B cell (primary cell): ENCODE measurements around the gene LARGE1. TPM values are rescaled to one million over a fixed set of nuclear protein-coding genes. Genes with fewer than 3 reads are reported as not detected.

Experiments
- ATAC-seq: fragments of 200-7000 bp; cut with Tn5 transposase; one replicate; pipeline ENCODE4 v1.10.0; 2021; ENCODE audit warnings: low read depth, mild to moderate bottlenecking, moderate number of reproducible peaks, moderate library complexity
- CTCF ChIA-PET: fragments of 350-600 bp; sonication (Branson Sonifier 250); formaldehyde crosslinking; loops from one replicate; lab custom pipeline; 2021; ENCODE audit warnings: antibody characterized with exemption, inconsistent platforms; lab: Charles Lee
- POLR2A ChIA-PET: fragments of 350-600 bp; sonication (Branson Sonifier 250); formaldehyde crosslinking; loops from one replicate; lab custom pipeline; 2021; ENCODE audit warnings: antibody characterized with exemption; lab: Charles Lee
- DNase-seq: peaks from one replicate; pipeline ENCODE4 v3.0.0; 2013
- H2AFZ ChIP-seq: 2 replicates; pipeline ENCODE4 v1.6.1; 2012; ENCODE audit warnings: mild to moderate bottlenecking, low read depth, low read length; ENCODE audit not compliant: insufficient read depth, poor library complexity, severe bottlenecking
- H3K27ac ChIP-seq, 2 donors: 1 replicate in 1 of 2; 2 replicates in 1 of 2; pipeline ENCODE4 v1.5.1; 2012 to 2013; ENCODE audit warnings: low read length in 2 of 2, mild to moderate bottlenecking in 2 of 2, moderate library complexity in 1 of 2
- H3K27me3 ChIP-seq, 4 experiments: fragments of 200-600 bp in 1 of 4; sonication (generic) in 1 of 4; replicated peaks in 1 of 4; 1 replicate in 2 of 4; 2 replicates in 2 of 4; pipeline versions ENCODE4 v1.6.1 to v1.7.0; 2013 to 2016; ENCODE audit warnings: low read length in 3 of 4, mild to moderate bottlenecking in 2 of 4, mixed read lengths in 1 of 4, moderate library complexity in 1 of 4; ENCODE audit not compliant: insufficient read depth in 4 of 4, control insufficient read depth in 3 of 4; ENCODE audit errors: control extremely low read depth in 1 of 4
- H3K36me3 ChIP-seq, 2 experiments: replicated peaks in 1 of 2; 1 replicate in 1 of 2; 2 replicates in 1 of 2; pipeline versions ENCODE4 v1.6.1 to v1.7.1; 2013; ENCODE audit warnings: low read length in 1 of 2; ENCODE audit not compliant: insufficient read depth in 2 of 2, control insufficient read depth in 1 of 2; ENCODE audit errors: control extremely low read depth in 1 of 2, extremely low read depth in 1 of 2
- H3K4me1 ChIP-seq, 2 donors: fragments of 200-600 bp in 1 of 2; sonication (generic) in 1 of 2; 1 replicate in 1 of 2; 2 replicates in 1 of 2; pipeline versions ENCODE4 v1.5.1 to v1.6.1; 2013 to 2017; ENCODE audit warnings: low read length in 2 of 2; ENCODE audit not compliant: control insufficient read depth in 2 of 2, insufficient read depth in 2 of 2
- H3K4me2 ChIP-seq: replicated peaks from 2 replicates; pipeline ENCODE3; 2012; ENCODE audit warnings: mild to moderate bottlenecking, low read depth, low read length; ENCODE audit not compliant: poor library complexity, severe bottlenecking
- H3K4me3 ChIP-seq, 5 experiments: fragments of 200-600 bp in 1 of 5; sonication (generic) in 1 of 5; 1 replicate in 3 of 5; 2 replicates in 2 of 5; pipeline versions ENCODE4 v1.5.1 to v1.7.0; 2011 to 2016; ENCODE audit warnings: low read length in 4 of 5, mild to moderate bottlenecking in 4 of 5, low read depth in 2 of 5, control low read depth in 1 of 5, moderate library complexity in 1 of 5; ENCODE audit not compliant: insufficient read depth in 1 of 5; ENCODE audit errors: control extremely low read depth in 1 of 5, extremely low read depth in 1 of 5
- H3K79me2 ChIP-seq: fragments of 200-600 bp; sonication (generic); one replicate; pipeline ENCODE4 v1.6.0; 2016; ENCODE audit warnings: low read length; ENCODE audit not compliant: control insufficient read depth, insufficient read depth
- H3K9ac ChIP-seq: fragments of 200-600 bp; sonication (generic); 2 replicates; pipeline ENCODE4 v1.6.1; 2017; ENCODE audit warnings: mild to moderate bottlenecking, low read length, moderate library complexity
- H3K9me3 ChIP-seq, 3 donors: one replicate each; pipeline versions ENCODE4 v1.6.1 to v1.7.1; 2013; ENCODE audit warnings: low read length in 2 of 3; ENCODE audit not compliant: control insufficient read depth in 2 of 3, insufficient read depth in 1 of 3; ENCODE audit errors: control extremely low read depth in 1 of 3
- H4K20me1 ChIP-seq: 2 replicates; pipeline ENCODE4 v1.6.0; 2012; ENCODE audit warnings: mild to moderate bottlenecking, low read length; ENCODE audit not compliant: insufficient read depth, control insufficient read depth, poor library complexity, severe bottlenecking
- H3K27ac Mint-ChIP-seq: one replicate; pipeline ENCODE4 v1.8.0; 2021; ENCODE audit warnings: mixed read lengths
- H3K27me3 Mint-ChIP-seq: one replicate; pipeline ENCODE4 v1.8.0; 2021; ENCODE audit warnings: mixed read lengths
- H3K4me1 Mint-ChIP-seq: one replicate; pipeline ENCODE4 v1.8.0; 2021; ENCODE audit warnings: mixed read lengths
- H3K4me3 Mint-ChIP-seq: one replicate; pipeline ENCODE4 v1.8.0; 2021; ENCODE audit warnings: mixed read lengths
- H3K9me3 Mint-ChIP-seq: one replicate; pipeline ENCODE4 v1.8.0; 2022; ENCODE audit warnings: mixed read lengths; ENCODE audit not compliant: insufficient read depth
- CTCF ChIP-seq: fragments of 200-600 bp; IDR thresholded peaks from one replicate; pipeline ENCODE4 v1.8.0; 2022; ENCODE audit warnings: antibody characterized with exemption, mild to moderate bottlenecking
- EZH2 ChIP-seq: IDR thresholded peaks from 2 replicates; pipeline ENCODE4 v1.6.1; 2012; ENCODE audit warnings: borderline replicate concordance, low read depth, mild to moderate bottlenecking, moderate library complexity, low read length; ENCODE audit not compliant: insufficient read depth, poor library complexity, severe bottlenecking
- WGBS: methylation state at CpG from one replicate; pipeline ENCODE4 v1.1.5; 2013; ENCODE audit warnings: missing lambda C conversion rate; ENCODE audit not compliant: insufficient coverage; 5-methylcytosine and 5-hydroxymethylcytosine counted together
- intact Hi-C: fragments of 100-400 bp; cut with micrococcal nuclease; formaldehyde crosslinking; loops from one replicate; pipeline ENCODE4 v1.10.0; 2022
- polyA plus RNA-seq: library from polyadenylated mRNA; depleted of rRNA; stranded (reverse); fragments of >200 nt; gene quantifications from 2 replicates; pipeline ENCODE4 v1.2.3, GENCODE V29; 2012
- total RNA-seq, 2 donors: library from RNA; stranded (reverse); fragments of 120-200 nt in 1 of 2; gene quantifications; 1 replicate in 1 of 2; 2 replicates in 1 of 2; pipeline versions ENCODE4 v1.2.3 to v1.2.4, GENCODE V29; 2013 to 2022

LARGE1 gene
- total and polyA plus RNA-seq, 2 donors (not counting 1 experiment from before 2014, with no cell fraction given), result 20.7 to 82.0 TPM

- H3K27ac ChIP-seq, result no peak overlapping the region
- ChIA-PET POLR2A (no interaction called here), CTCF (interaction anchor here (1.4 kb wide), 1 partner anchor 23 kb away, joined by 4 read pairs; no protein-coding TSS in a partner anchor)
- intact Hi-C loops, result no loop called here
- no peaks in the 10 kb centered on the region for H3K79me2 ChIP-seq
- Mint-ChIP-seq H3K9me3 (no peaks in the 10 kb centered on the region), H3K27ac (no peak overlapping the region), H3K4me1 (peaks cover 19% of the 10 kb centered on the region), H3K27me3 (no peaks in the 10 kb centered on the region), H3K4me3 (no peak overlapping the region)
- H3K27me3 ChIP-seq, result no peaks in the 10 kb centered on the region
- TF ChIP-seq EZH2 (no peak), CTCF (no peak)
- no peaks in the 10 kb centered on the region for H3K9me3 ChIP-seq
- H4K20me1 ChIP-seq, result peaks cover 9% of the 10 kb centered on the region
- no peak overlapping the region for H3K9ac ChIP-seq
- no peak overlapping the region for H3K4me3 ChIP-seq
- no peak overlapping the region for H2AFZ ChIP-seq
- no peaks in the 10 kb centered on the region for H3K36me3 ChIP-seq
- H3K4me1 ChIP-seq, result peaks cover 3 to 12% of the 10 kb centered on the region in 2 donors
- no peak for ATAC-seq
- no peak overlapping the region for H3K4me2 ChIP-seq
- no peak for DNase-seq
- 100% methylated on average over 5 of the region's 5 CpGs for WGBS
Observed at GRCh38 chr22:33496112-33496511, 424.2 kb downstream of the LARGE1 start.

- no peak overlapping the region for H3K4me3 Mint-ChIP-seq
Observed at GRCh38 chr22:33493476-33494205, 426.6 kb downstream of the LARGE1 start.

More at GRCh38 chr22:33493476-33494205, 426.6 kb downstream of the LARGE1 start:
- H3K4me3 ChIP-seq, result no peak overlapping the region
- H3K27ac ChIP-seq, result no peak overlapping the region
- no peaks in the 10 kb centered on the region for H3K27me3 Mint-ChIP-seq
- peaks cover 17% of the 10 kb centered on the region for H3K4me1 Mint-ChIP-seq
- CTCF ChIA-PET, result interaction anchor here (0.9 to 1.6 kb wide), 2 partner anchors 25 to 192 kb away, joined by 3 to 4 read pairs; no protein-coding TSS in a partner anchor
- H3K27me3 ChIP-seq, result no peaks in the 10 kb centered on the region
- 93% methylated on average over 3 of the region's 4 CpGs for WGBS
- no peak for TF ChIP-seq CTCF
- TF ChIP-seq EZH2, result no peak
- H3K9ac ChIP-seq, result no peak overlapping the region
- H4K20me1 ChIP-seq, result peaks cover 4% of the 10 kb centered on the region
- H3K4me1 ChIP-seq, result peaks cover 3 to 12% of the 10 kb centered on the region in 2 donors
- DNase-seq (no peak), ATAC-seq (no peak)
- no peak overlapping the region for H3K27ac Mint-ChIP-seq
- POLR2A ChIA-PET, result no interaction called here
- peaks cover 0 to 5% (median 3%) of the 10 kb centered on the region in 3 donors for H3K9me3 ChIP-seq
- H3K36me3 ChIP-seq, result no peaks in the 10 kb centered on the region
- H3K9me3 Mint-ChIP-seq, result no peaks in the 10 kb centered on the region
- no peaks in the 10 kb centered on the region for H3K79me2 ChIP-seq
- H2AFZ ChIP-seq, result no peak overlapping the region
- H3K4me2 ChIP-seq, result no peak overlapping the region
- intact Hi-C loops, result no loop called here
